ENCODE measurements around the gene ADGRD2.

The ADGRD2 gene

DNA sequence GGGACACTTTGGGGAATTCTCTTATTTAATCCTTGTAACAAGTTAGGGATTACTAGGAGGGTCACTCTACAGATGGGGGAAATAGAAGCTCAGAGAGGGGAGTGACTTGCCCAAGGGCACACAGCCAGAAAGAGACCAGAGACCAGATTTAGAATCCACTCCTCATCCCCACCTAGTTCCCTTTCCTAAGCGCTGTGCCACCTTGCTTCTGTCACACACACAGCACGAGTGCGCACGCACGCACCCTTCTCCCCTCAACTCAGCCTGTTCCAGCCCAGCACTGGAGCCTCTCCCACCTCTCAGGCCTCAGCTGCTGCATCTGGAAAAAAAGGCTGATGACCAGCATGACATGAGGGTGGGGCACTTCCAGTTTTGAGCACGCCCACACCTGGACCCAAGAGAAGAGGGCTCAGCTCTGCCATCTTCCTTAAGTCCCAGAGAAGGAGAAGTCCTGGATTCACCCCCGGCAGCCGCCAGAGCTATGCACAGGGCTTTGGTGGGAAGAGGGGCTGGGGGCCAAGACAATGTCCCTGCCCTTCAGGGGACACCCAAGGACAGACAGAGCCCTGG is 38.5 kb downstream of the ADGRD2 start:
- no peak for DNase-seq (ENCODE audit: low read depth)
- TF ChIP-seq, protein P1, sequence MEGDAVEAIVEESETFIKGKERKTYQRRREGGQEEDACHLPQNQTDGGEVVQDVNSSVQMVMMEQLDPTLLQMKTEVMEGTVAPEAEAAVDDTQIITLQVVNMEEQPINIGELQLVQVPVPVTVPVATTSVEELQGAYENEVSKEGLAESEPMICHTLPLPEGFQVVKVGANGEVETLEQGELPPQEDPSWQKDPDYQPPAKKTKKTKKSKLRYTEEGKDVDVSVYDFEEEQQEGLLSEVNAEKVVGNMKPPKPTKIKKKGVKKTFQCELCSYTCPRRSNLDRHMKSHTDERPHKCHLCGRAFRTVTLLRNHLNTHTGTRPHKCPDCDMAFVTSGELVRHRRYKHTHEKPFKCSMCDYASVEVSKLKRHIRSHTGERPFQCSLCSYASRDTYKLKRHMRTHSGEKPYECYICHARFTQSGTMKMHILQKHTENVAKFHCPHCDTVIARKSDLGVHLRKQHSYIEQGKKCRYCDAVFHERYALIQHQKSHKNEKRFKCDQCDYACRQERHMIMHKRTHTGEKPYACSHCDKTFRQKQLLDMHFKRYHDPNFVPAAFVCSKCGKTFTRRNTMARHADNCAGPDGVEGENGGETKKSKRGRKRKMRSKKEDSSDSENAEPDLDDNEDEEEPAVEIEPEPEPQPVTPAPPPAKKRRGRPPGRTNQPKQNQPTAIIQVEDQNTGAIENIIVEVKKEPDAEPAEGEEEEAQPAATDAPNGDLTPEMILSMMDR (IDR thresholded peaks at IDR 0.05; ENCODE audit: low read depth, low read length, missing control alignments) = no peak

DNA sequence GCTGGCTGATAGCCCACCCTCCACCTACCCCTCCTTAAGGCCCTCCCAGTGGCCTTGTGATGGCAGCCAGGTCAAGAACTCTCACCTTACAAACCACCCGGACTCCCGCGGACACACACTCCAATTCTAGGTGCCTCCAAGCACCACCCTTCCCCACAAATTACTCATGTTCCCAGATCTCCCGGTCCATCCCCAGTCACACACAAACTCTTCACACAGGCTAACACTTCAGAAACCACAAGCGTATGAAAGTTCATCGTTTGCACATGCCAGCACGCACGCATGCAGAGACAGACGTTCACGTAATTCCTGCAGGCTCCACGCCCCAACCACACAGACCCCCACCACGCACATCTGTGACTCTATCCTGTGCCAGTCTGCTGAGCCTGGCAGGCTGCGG is 39.0 kb downstream of the ADGRD2 start:
- H3K4me3 ChIP-seq (ENCODE audit: low read depth, low read length) = no peak overlapping the region
- TF ChIP-seq, protein P1 (IDR thresholded peaks at IDR 0.05; ENCODE audit: low read depth, low read length, missing control alignments) = no peak
- no peak for DNase-seq (ENCODE audit: low read depth)

More for the DNA sequence above, 38.5 kb downstream of the ADGRD2 start:
- H3K4me3 ChIP-seq (ENCODE audit: low read depth, low read length) = no peak overlapping the region

DNA sequence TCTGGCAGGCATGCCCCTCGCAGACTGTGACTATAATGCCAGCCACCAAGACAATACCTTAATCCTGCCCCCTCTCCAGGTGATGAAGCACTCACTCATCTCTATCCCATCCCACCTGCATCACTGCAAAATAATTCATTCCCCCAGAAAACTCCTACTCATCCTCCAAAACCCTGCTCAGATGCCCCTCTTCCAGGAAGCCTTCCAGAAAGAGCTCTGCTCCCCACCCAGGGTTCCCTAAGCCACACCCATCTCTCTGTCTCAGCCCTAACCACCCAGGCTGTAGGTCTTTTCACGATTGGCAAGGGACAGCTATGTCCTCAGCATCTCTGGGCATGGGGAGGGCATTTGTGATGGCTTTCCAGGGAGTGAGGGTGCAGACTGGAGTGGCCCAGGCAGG is 39.8 kb downstream of the ADGRD2 start:
- H3K4me3 ChIP-seq (ENCODE audit: low read depth, low read length) = no peak overlapping the region
- DNase-seq (ENCODE audit: low read depth) = no peak
- TF ChIP-seq, protein P1 (IDR thresholded peaks at IDR 0.05; ENCODE audit: low read depth, low read length, missing control alignments) = no peak

DNA sequence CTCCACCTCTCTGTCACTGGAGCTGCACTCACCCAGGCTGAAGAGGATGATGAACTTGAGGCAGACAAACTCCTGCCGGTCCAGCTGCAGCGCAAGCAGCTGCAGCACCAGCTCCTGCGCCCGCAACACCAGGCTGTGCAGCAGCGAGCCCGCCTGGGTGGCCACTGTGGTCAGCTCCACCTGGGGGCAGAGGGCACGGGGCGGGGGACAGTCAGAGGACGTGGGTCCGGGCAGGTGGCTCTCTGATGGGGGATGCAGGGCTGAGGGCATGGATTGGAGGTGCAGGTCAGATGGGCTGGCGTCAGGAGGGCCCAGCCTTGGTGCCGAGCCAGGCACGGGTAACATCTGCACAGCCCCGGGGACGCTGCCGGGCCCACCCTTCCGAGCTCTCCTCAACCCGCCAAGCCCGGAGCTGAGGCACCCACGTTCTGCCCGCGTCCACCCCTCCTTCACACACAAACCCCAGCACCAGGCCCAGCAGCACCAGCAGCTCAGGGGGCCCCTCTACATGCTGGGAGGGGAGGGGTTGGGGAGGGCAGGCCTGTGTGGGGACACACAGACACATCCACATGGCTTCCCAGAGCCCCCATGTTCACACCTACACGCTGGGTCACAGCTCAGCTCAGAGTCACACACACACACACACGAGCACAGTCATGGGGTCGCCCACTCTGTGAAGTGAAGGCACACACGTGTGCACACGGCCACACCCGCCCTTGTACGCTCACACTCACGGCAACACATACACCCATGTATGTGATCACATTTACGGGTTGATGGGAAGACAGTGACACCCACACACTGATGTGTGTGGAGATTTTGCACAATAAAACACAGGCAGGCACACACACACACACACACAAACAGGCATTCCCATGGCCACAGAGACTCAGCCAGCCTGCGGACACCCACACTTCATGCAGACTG is 41.1 kb downstream of the ADGRD2 start:
- no peak for DNase-seq (ENCODE audit: low read depth)
- H3K4me3 ChIP-seq (ENCODE audit: low read depth, low read length) = no peak overlapping the region
- TF ChIP-seq, protein P1 (IDR thresholded peaks at IDR 0.05; ENCODE audit: low read depth, low read length, missing control alignments) = no peak

DNA sequence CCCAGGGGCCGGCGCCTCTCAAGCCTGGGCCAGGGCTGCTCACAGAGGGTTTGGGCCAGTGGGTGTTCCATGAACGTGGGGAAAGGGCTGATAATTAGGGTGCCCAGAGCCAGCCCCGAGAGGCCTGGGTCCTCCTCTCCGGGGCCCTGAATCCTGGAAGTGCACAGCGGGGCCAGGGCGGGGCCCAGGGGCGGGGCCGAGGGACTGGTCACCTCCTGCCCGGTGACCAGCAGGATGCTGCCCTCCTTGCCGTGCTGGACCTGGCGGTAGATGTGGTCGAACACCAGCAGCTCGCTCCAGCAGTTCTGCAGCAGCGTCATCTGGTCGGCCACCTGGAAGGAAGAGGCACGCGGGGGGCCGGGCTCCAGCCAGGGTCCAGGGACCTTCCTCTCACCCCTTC is 42.6 kb downstream of the ADGRD2 start:
- no peak for DNase-seq (ENCODE audit: low read depth)
- no peak overlapping the region for H3K4me3 ChIP-seq (ENCODE audit: low read depth, low read length)
- TF ChIP-seq, protein P1 (IDR thresholded peaks at IDR 0.05; ENCODE audit: low read depth, low read length, missing control alignments) = no peak

DNA sequence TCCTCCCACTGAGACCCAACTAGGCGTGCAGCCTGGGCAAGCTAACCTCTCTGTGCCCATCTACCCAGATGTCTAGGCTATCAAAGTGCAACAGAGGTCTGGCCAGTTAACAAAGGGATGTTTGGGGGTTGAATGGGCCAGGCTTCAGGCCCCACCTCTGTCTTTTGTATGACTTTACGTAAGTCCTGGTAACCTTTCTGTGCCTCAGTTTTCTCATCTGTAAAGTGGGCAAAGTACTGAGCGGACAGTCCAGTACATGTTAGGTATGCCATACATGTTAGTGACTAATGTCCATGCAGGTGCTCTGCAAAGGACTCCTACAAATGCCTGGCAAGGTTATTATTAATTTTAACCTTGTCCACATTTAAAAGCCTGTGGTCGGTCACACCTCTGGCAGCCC is 43.0 kb downstream of the ADGRD2 start:
- TF ChIP-seq, protein P1 (IDR thresholded peaks at IDR 0.05; ENCODE audit: low read depth, low read length, missing control alignments) = no peak

More for the DNA sequence above, 43.0 kb downstream of the ADGRD2 start:
- no peak overlapping the region for H3K4me3 ChIP-seq (ENCODE audit: low read depth, low read length)
- no peak for DNase-seq (ENCODE audit: low read depth)
